ENCODE measurements around the gene XRCC1.

XRCC1 gene

GRCh38 chr19:43594081-43594697 is 18.9 kb upstream of the XRCC1 start:
- WGBS = 98% methylated on average over 8 of the region's 10 CpGs
- DNase-seq = no peak

GRCh38 chr19:43592800-43593350 is 17.5 kb upstream of the XRCC1 start:
- Histone ChIP-seq H2BK15ac (ENCODE audit: low read depth, poor library complexity, severe bottlenecking) (no peak overlapping the region), H3K9ac (ENCODE audit: low read length) (peak overlapping the region; percentile 99), H2BK5ac (ENCODE audit: low read depth, low read length, poor library complexity, severe bottlenecking) (no peak overlapping the region), H3K79me1 (replicated peaks; ENCODE audit: low read length, poor library complexity, severe bottlenecking) (peaks cover 31% of the 10 kb centered on the region), H2AK5ac (ENCODE audit: low read length, severe bottlenecking) (no peak overlapping the region), H3K18ac (ENCODE audit: low read depth in 1 of 2, low read length in 2 of 2) (no peak overlapping the region), H3K27ac (ENCODE audit: low read length, poor library complexity, severe bottlenecking) (no peak overlapping the region), H2BK120ac (ENCODE audit: low read depth, low read length) (no peak overlapping the region), H2AFZ (ENCODE audit: low read depth, low read length) (no peak overlapping the region), H2BK12ac (ENCODE audit: low read length in 2 of 2) (no peak overlapping the region), H3K4me2 (ENCODE audit: low read length, poor library complexity, severe bottlenecking) (no peak overlapping the region), H3K4ac (ENCODE audit: low read depth in 1 of 2, low read length in 2 of 2) (no peak overlapping the region), H3K9me3 (ENCODE audit: control insufficient read depth, low read length) (no peaks in the 10 kb centered on the region), H3K14ac (ENCODE audit: low read length in 2 of 2) (no peak overlapping the region), H3K4me3 (ENCODE audit: insufficient read depth in 1 of 2, low read depth in 1 of 2, low read length in 2 of 2) (no peak overlapping the region), H3K36me3 (ENCODE audit: control insufficient read depth in 1 of 2, insufficient read depth in 2 of 2, low read depth in 1 of 2, low read length in 2 of 2) (peaks cover 51 to 54% of the 10 kb centered on the region in 2 experiments), H3K23ac (ENCODE audit: low read length in 2 of 2) (no peak overlapping the region), H4K91ac (ENCODE audit: low read length) (no peak overlapping the region), H3K4me1 (ENCODE audit: control insufficient read depth, insufficient read depth, low read depth, low read length) (peaks cover 20% of the 10 kb centered on the region), H4K8ac (ENCODE audit: low read length) (no peak overlapping the region), H3K27me3 (ENCODE audit: control insufficient read depth in 1 of 2, insufficient read depth in 1 of 2, low read length in 2 of 2) (no peaks in the 10 kb centered on the region)
- no peak for DNase-seq
- 98% methylated on average over 32 of the region's 37 CpGs for WGBS

More at GRCh38 chr19:43594081-43594697, 18.9 kb upstream of the XRCC1 start:
- H3K27me3 ChIP-seq (ENCODE audit: control insufficient read depth in 1 of 2, insufficient read depth in 1 of 2, low read length in 2 of 2) = no peaks in the 10 kb centered on the region
- H2BK5ac ChIP-seq (ENCODE audit: low read depth, low read length, poor library complexity, severe bottlenecking) = no peak overlapping the region
- no peak overlapping the region for H3K27ac ChIP-seq (ENCODE audit: low read length, poor library complexity, severe bottlenecking)
- H2BK12ac ChIP-seq (ENCODE audit: low read length in 2 of 2) = no peak overlapping the region
- H2AK5ac ChIP-seq (ENCODE audit: low read length, severe bottlenecking) = no peak overlapping the region
- peaks cover 54 to 55% of the 10 kb centered on the region in 2 experiments for H3K36me3 ChIP-seq (ENCODE audit: control insufficient read depth in 1 of 2, insufficient read depth in 2 of 2, low read depth in 1 of 2, low read length in 2 of 2)
- no peak overlapping the region for H2AFZ ChIP-seq (ENCODE audit: low read depth, low read length)
- H3K18ac ChIP-seq (ENCODE audit: low read depth in 1 of 2, low read length in 2 of 2) = no peak overlapping the region
- no peak overlapping the region for H4K8ac ChIP-seq (ENCODE audit: low read length)
- H3K4ac ChIP-seq (ENCODE audit: low read depth in 1 of 2, low read length in 2 of 2) = no peak overlapping the region
- no peak overlapping the region for H3K23ac ChIP-seq (ENCODE audit: low read length in 2 of 2)
- peak overlapping the region; percentile 79 for H3K4me2 ChIP-seq (ENCODE audit: low read length, poor library complexity, severe bottlenecking)
- peak overlapping the region; percentile 75 to 97 for H3K4me3 ChIP-seq (ENCODE audit: insufficient read depth in 1 of 2, low read depth in 1 of 2, low read length in 2 of 2)
- no peaks in the 10 kb centered on the region for H3K9me3 ChIP-seq (ENCODE audit: control insufficient read depth, low read length)
- no peak overlapping the region for H3K14ac ChIP-seq (ENCODE audit: low read length in 2 of 2)
- peaks cover 20% of the 10 kb centered on the region for H3K4me1 ChIP-seq (ENCODE audit: control insufficient read depth, insufficient read depth, low read depth, low read length)
- H3K79me1 ChIP-seq (replicated peaks; ENCODE audit: low read length, poor library complexity, severe bottlenecking) = peaks cover 32% of the 10 kb centered on the region
- H2BK15ac ChIP-seq (ENCODE audit: low read depth, poor library complexity, severe bottlenecking) = no peak overlapping the region
- peak overlapping the region; percentile 99 for H3K9ac ChIP-seq (ENCODE audit: low read length)
- no peak overlapping the region for H2BK120ac ChIP-seq (ENCODE audit: low read depth, low read length)
- H4K91ac ChIP-seq (ENCODE audit: low read length) = no peak overlapping the region

GRCh38 chr19:43591904-43592772 is 16.8 kb upstream of the XRCC1 start:
- Histone ChIP-seq H4K91ac (ENCODE audit: low read length) (no peak overlapping the region), H3K36me3 (ENCODE audit: control insufficient read depth in 1 of 2, insufficient read depth in 2 of 2, low read depth in 1 of 2, low read length in 2 of 2) (peaks cover 52 to 56% of the 10 kb centered on the region in 2 experiments), H3K23ac (ENCODE audit: low read length in 2 of 2) (no peak overlapping the region), H2AFZ (ENCODE audit: low read depth, low read length) (no peak overlapping the region), H3K4me1 (ENCODE audit: control insufficient read depth, insufficient read depth, low read depth, low read length) (peaks cover 15% of the 10 kb centered on the region), H2BK15ac (ENCODE audit: low read depth, poor library complexity, severe bottlenecking) (no peak overlapping the region), H2BK120ac (ENCODE audit: low read depth, low read length) (no peak overlapping the region), H2BK12ac (ENCODE audit: low read length in 2 of 2) (no peak overlapping the region), H3K9ac (ENCODE audit: low read length) (no peak overlapping the region), H3K27me3 (ENCODE audit: control insufficient read depth in 1 of 2, insufficient read depth in 1 of 2, low read length in 2 of 2) (no peaks in the 10 kb centered on the region), H3K4me2 (ENCODE audit: low read length, poor library complexity, severe bottlenecking) (no peak overlapping the region), H4K8ac (ENCODE audit: low read length) (no peak overlapping the region), H3K4ac (ENCODE audit: low read depth in 1 of 2, low read length in 2 of 2) (no peak overlapping the region), H2AK5ac (ENCODE audit: low read length, severe bottlenecking) (no peak overlapping the region), H3K14ac (ENCODE audit: low read length in 2 of 2) (no peak overlapping the region), H3K9me3 (ENCODE audit: control insufficient read depth, low read length) (no peaks in the 10 kb centered on the region), H3K18ac (ENCODE audit: low read depth in 1 of 2, low read length in 2 of 2) (no peak overlapping the region), H3K79me1 (replicated peaks; ENCODE audit: low read length, poor library complexity, severe bottlenecking) (peaks cover 28% of the 10 kb centered on the region), H3K4me3 (ENCODE audit: insufficient read depth in 1 of 2, low read depth in 1 of 2, low read length in 2 of 2) (no peak overlapping the region), H3K27ac (ENCODE audit: low read length, poor library complexity, severe bottlenecking) (no peak overlapping the region), H2BK5ac (ENCODE audit: low read depth, low read length, poor library complexity, severe bottlenecking) (no peak overlapping the region)
- WGBS = 98% methylated on average over 63 of the region's 63 CpGs
- no peak for DNase-seq

GRCh38 chr19:43589678-43590077 is 14.4 kb upstream of the XRCC1 start:
- Histone ChIP-seq H2BK15ac (ENCODE audit: low read depth, poor library complexity, severe bottlenecking) (no peak overlapping the region), H2BK12ac (ENCODE audit: low read length in 2 of 2) (no peak overlapping the region), H3K27me3 (ENCODE audit: control insufficient read depth in 1 of 2, insufficient read depth in 1 of 2, low read length in 2 of 2) (no peaks in the 10 kb centered on the region), H3K27ac (ENCODE audit: low read length, poor library complexity, severe bottlenecking) (no peak overlapping the region), H2BK5ac (ENCODE audit: low read depth, low read length, poor library complexity, severe bottlenecking) (no peak overlapping the region), H3K4me3 (ENCODE audit: insufficient read depth in 1 of 2, low read depth in 1 of 2, low read length in 2 of 2) (no peak overlapping the region), H3K4ac (ENCODE audit: low read depth in 1 of 2, low read length in 2 of 2) (no peak overlapping the region), H3K4me1 (ENCODE audit: control insufficient read depth, insufficient read depth, low read depth, low read length) (peaks cover 16% of the 10 kb centered on the region), H3K9me3 (ENCODE audit: control insufficient read depth, low read length) (no peaks in the 10 kb centered on the region), H2AFZ (ENCODE audit: low read depth, low read length) (no peak overlapping the region), H3K23ac (ENCODE audit: low read length in 2 of 2) (no peak overlapping the region), H3K18ac (ENCODE audit: low read depth in 1 of 2, low read length in 2 of 2) (no peak overlapping the region), H3K9ac (ENCODE audit: low read length) (no peak overlapping the region), H3K14ac (ENCODE audit: low read length in 2 of 2) (no peak overlapping the region), H4K91ac (ENCODE audit: low read length) (no peak overlapping the region), H2AK5ac (ENCODE audit: low read length, severe bottlenecking) (no peak overlapping the region), H2BK120ac (ENCODE audit: low read depth, low read length) (no peak overlapping the region), H3K4me2 (ENCODE audit: low read length, poor library complexity, severe bottlenecking) (no peak overlapping the region), H4K8ac (ENCODE audit: low read length) (no peak overlapping the region), H3K79me1 (replicated peaks; ENCODE audit: low read length, poor library complexity, severe bottlenecking) (peaks cover 36% of the 10 kb centered on the region), H3K36me3 (ENCODE audit: control insufficient read depth in 1 of 2, insufficient read depth in 2 of 2, low read depth in 1 of 2, low read length in 2 of 2) (peaks cover 58 to 79% of the 10 kb centered on the region in 2 experiments)
- DNase-seq = no peak
- 95% methylated on average over 6 of the region's 6 CpGs for WGBS
